ENCODE results near the gene GBX1. TPM values are rescaled to one million over a fixed set of nuclear protein-coding genes. Genes with fewer than 3 reads are reported as not detected.

The GBX1 gene
- total and polyA plus RNA-seq, 12 donors = not detected

- Histone ChIP-seq H3K27ac (no peak overlapping the region), H3K4me1 (replicated peaks in 1 of 2) (no peaks in the 10 kb centered on the region), H3K27me3 (peaks cover 8% of the 10 kb centered on the region), H3K9me3 (replicated peaks in 1 of 3) (no peaks in the 10 kb centered on the region), H3K4me3 (no peak overlapping the region), H3K36me3 (replicated peaks in 1 of 2) (peaks cover 0 to 9% of the 10 kb centered on the region in 2 donors)
- DNase-seq = peak in 2 of 7 donors; percentile 9 to 45
- 67 to 78% (median 70%) methylated on average over 10 to 22 of the region's 22 CpGs for WGBS, 4 donors
- TF ChIP-seq POLR2A (IDR thresholded peaks at IDR 0.05) (no peak), CTCF (IDR thresholded peaks at IDR 0.05) (no peak)
- intact Hi-C loops (cut with DNase I) = no loop called here
These were observed 18.9 kb downstream of the GBX1 start for GRCh38 chr7:151148319-151149259.

- TF ChIP-seq POLR2A (IDR thresholded peaks at IDR 0.05) = no peak
- TF ChIP-seq CTCF (IDR thresholded peaks at IDR 0.05) = no peak
- Histone ChIP-seq H3K4me3 (no peak overlapping the region), H3K9me3 (replicated peaks in 1 of 3) (no peaks in the 10 kb centered on the region), H3K36me3 (replicated peaks in 1 of 2) (peaks cover 0 to 25% of the 10 kb centered on the region in 2 donors), H3K4me1 (replicated peaks in 1 of 2) (no peaks in the 10 kb centered on the region), H3K27ac (no peak overlapping the region), H3K27me3 (no peaks in the 10 kb centered on the region)
- no peak for DNase-seq
- 68 to 86% (median 74%) methylated on average over 3 of the region's 3 CpGs for WGBS, 4 donors
- intact Hi-C loops (cut with DNase I) = no loop called here
These were observed 20.7 kb downstream of the GBX1 start for GRCh38 chr7:151146761-151147160.

GRCh38 chr7:151144387-151144786, 23.1 kb downstream of the GBX1 start:
- peak in 3 of 7 donors; percentile 6 to 34 (median 8) for DNase-seq
- 94 to 99% (median 96%) methylated on average over 6 to 7 of the region's 7 CpGs for WGBS, 4 donors
- intact Hi-C loops (cut with DNase I) = no loop called here
- H3K36me3 ChIP-seq (replicated peaks in 1 of 2) = peaks cover 0 to 31% of the 10 kb centered on the region in 2 donors
- no peak overlapping the region for H3K27ac ChIP-seq
- TF ChIP-seq POLR2A (IDR thresholded peaks at IDR 0.05) = no peak
- no peak for TF ChIP-seq CTCF (IDR thresholded peaks at IDR 0.05)
- H3K9me3 ChIP-seq (replicated peaks in 1 of 3) = no peaks in the 10 kb centered on the region
- H3K4me1 ChIP-seq (replicated peaks in 1 of 2) = no peaks in the 10 kb centered on the region
- no peaks in the 10 kb centered on the region for H3K27me3 ChIP-seq
- H3K4me3 ChIP-seq = no peak overlapping the region

- TF ChIP-seq CTCF (IDR thresholded peaks at IDR 0.05) (no peak), POLR2A (IDR thresholded peaks at IDR 0.05) (no peak)
- H3K9me3 ChIP-seq (replicated peaks in 1 of 3) = no peaks in the 10 kb centered on the region
- H3K36me3 ChIP-seq (replicated peaks in 1 of 2) = peaks cover 0 to 31% of the 10 kb centered on the region in 2 donors
- H3K4me3 ChIP-seq = no peak overlapping the region
- H3K27ac ChIP-seq = no peak overlapping the region
- intact Hi-C loops (cut with DNase I) = no loop called here
- H3K27me3 ChIP-seq = no peaks in the 10 kb centered on the region
- WGBS, 4 donors = 81 to 87% (median 85%) methylated on average over 24 to 25 of the region's 25 CpGs
- DNase-seq = peak in 2 of 7 donors; percentile 13 to 50
- H3K4me1 ChIP-seq (replicated peaks in 1 of 2) = no peaks in the 10 kb centered on the region
These were observed 24.1 kb downstream of the GBX1 start for GRCh38 chr7:151143261-151144015.

Measured in adrenal gland (tissue), 12 donors.